Left cardiac atrium (tissue), 4 donors: ENCODE results near the gene SLC39A13. TPM values are rescaled to one million over a fixed set of nuclear protein-coding genes. Genes with fewer than 3 reads are reported as not detected.

ENCODE experiments used
- ATAC-seq, 2 donors: fragments of 200-7000 bp; cut with Tn5 transposase; one replicate each; pipeline ENCODE4 v1.9.1; 2020; ENCODE audit warnings: mild to moderate bottlenecking in 2 of 2, moderate library complexity in 2 of 2
- DNase-seq: peaks from one replicate; pipeline ENCODE4 v3.0.0-alpha.2; 2020
- intact Hi-C, 2 donors: fragments of 100-400 bp; cut with DNase I; formaldehyde crosslinking; loops; one replicate each; pipeline versions ENCODE4 v1.14.1 to v1.15.1; 2022 to 2023
- total RNA-seq, 2 donors: library from RNA; stranded (reverse); fragmentation: NEBNext Ultra II Directional; extraction: Animal tissue kit (Norgen Biotek cat#: 25700); gene quantifications; one replicate each; pipeline ENCODE4 v1.2.1, GENCODE V29; 2021
- donor health status: DM: no; HTN: yes; CAD: no.
- donor health status: DM: no; HTN: yes; CAD: no; lungs with severe emphysema.
- donor health status: DM: yes; HTN: yes; CAD: no.
- donor health status: Dilated cardiomyopathy.

Gene SLC39A13
- total RNA-seq, 2 donors from 2014 or later, result 35.5 to 53.4 TPM

DNA sequence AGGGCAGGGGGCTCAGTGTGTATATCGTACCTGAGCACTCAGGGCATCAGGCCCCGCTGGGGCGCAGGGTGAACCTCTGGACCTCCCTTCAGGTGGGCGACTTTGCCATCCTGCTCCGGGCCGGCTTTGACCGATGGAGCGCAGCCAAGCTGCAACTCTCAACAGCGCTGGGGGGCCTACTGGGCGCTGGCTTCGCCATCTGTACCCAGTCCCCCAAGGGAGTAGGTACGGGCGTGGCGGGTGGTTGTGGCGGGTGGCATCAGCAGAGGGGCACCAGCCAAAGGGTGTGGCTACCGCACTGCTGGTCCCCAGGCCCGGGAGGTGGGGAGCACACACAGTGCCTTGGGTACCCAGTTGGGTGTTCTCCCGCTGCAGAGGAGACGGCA is 6.3 kb downstream of the SLC39A13 start:
- intact Hi-C loops, result no loop called here
- DNase-seq, result no peak
- no peak for ATAC-seq

DNA sequence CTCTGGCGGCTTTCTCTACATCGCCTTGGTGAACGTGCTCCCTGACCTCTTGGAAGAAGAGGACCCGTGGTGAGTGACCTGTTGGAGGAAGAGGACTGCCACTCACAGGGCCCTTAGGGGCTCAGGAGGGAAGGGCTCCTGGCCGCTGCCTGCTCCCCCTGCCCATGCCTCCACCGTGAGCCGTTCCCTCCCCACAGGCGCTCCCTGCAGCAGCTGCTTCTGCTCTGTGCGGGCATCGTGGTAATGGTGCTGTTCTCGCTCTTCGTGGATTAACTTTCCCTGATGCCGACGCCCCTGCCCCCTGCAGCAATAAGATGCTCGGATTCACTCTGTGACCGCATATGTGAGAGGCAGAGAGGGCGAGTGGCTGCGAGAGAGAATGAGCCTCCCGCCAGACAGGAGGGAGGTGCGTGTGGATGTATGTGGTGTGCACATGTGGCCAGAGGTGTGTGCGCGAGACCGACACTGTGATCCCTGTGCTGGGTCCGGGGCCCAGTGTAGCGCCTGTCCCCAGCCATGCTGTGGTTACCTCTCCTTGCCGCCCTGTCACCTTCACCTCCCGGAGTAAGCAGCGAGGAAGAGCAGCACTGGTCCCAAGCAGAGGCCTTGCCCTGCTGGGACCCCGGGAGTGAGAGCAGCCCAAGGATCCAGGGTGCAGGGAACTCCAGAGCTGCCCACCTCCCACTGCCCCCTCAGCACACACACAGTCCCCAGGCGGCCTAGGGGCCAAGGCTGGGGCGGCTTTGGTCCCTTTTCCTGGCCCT is 6.9 kb downstream of the SLC39A13 start:
- no peak for DNase-seq
- ATAC-seq, result peak in 1 of 2 donors; percentile 4
- intact Hi-C loops, result no loop called here

- DNase-seq, result peak; percentile 90
- intact Hi-C loops, result no loop called here
- peak; percentile 82 to 90 for ATAC-seq
Measured at GRCh38 chr11:47415949-47416472, 7.6 kb downstream of the SLC39A13 start.

- no peak for ATAC-seq
- intact Hi-C loops, result no loop called here
- no peak for DNase-seq
Measured at GRCh38 chr11:47417712-47418111, 9.3 kb downstream of the SLC39A13 start.

DNA sequence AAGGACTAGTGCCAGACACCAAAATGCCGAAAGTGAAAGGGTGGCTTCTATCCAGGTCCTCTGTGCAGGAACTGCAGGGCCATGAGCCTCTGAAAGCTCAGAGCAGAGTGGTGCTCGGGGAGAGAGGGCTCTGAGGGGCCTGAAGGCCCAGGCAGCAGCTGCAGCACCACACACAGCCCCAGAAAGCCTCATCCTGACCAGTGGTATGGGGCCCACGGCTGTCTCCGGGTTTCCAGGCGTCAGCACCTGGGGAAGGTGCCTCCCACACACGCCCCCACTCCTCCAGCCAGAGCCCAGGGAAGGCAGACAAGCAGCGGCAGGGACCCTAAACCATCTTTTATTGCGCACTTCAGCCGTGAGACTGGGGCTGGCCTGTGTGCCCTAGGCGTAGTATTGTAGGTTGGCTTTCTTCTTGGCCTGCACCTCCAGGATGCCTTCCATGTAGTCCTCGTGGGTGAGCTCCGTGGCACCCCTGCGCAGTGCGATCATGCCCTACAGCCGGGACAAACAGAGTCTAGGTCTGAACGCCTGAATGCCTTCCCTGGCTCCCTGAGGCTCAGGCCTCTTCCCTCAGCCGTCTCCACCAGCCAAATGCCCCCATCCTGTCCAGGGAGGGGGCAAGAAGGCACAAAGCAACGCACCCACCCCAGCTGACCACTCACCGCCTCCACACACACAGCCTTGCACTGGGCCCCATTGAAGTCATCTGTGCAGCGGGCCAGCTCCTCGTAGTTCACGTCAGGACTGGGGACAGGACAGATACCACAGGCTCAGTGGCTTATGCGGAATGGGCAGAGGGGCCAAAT is 10.3 kb downstream of the SLC39A13 start:
- intact Hi-C loops, result no loop called here
- DNase-seq, result no peak
- no peak for ATAC-seq

DNA sequence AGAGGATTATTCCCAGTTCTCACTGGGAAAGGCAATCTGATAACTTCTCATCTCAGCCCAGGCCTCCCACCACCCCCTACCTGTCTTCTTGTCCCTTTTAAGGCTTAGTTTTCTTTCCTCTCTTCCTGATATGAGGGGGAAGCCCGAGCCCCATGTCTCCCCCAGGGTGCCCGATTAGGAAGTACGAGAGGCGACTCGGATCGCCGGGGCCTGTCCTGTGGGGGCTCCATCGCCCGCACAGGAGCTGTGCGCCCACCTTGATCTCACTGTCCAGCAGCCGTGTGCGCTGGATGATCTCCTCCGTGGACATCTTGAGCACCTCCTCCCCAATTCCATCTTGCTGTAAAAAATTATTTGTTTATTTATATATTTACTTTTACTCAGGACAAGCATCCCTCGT is 17.2 kb downstream of the SLC39A13 start:
- ATAC-seq (no peak), DNase-seq (no peak)
- intact Hi-C loops, result no loop called here

DNA sequence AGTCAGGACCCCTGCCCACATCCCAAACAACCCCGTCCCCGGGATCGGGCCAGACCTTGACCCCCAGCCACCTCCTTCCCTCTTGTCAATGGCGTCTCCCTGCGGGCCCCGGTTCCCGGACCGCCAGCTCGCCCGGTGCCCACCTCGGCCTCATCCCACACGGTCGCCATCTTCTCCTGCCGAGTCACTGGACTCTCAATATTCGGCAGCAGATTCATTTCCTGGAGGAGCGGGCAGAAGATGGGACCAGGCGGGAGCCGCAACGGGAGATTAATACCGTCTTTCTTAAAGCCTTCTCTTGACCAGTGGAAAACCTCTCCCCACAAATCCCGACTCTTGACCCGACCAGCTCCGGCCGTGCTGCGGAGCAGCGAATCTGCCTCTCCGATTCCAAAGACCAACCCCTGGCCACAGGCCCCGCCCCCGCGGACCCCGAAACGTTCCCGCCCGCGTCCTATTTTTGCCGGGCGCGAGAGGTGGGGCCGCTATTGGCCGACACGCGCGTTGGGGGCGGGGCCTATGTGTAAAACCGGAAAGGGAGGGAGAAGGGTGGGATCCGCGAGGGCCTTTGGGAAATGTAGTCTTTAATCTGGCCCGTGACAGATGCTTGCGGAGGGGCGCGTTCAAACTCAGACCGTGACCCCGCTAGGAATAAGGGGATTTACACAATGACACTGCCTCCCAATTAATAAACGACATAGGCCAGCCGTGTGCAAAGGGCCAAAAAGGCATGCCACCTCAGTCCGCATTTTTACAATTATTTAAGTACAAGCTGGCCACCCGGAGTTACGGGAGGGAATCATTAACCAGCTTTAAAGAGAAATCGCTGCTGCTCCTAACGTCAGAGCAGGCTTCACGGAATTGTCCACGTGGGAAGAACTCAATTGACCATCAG is 17.9 kb downstream of the SLC39A13 start, which contains the start of gene PSMC3:
TSS of gene PSMC3 (minus strand) at position 378 of the 895 bp plus-strand sequence. CDS start at position 218, 160 bp downstream.
- DNase-seq, result peak; percentile 99
- intact Hi-C loops, result no loop called here
- peak; percentile 98 for ATAC-seq

DNA sequence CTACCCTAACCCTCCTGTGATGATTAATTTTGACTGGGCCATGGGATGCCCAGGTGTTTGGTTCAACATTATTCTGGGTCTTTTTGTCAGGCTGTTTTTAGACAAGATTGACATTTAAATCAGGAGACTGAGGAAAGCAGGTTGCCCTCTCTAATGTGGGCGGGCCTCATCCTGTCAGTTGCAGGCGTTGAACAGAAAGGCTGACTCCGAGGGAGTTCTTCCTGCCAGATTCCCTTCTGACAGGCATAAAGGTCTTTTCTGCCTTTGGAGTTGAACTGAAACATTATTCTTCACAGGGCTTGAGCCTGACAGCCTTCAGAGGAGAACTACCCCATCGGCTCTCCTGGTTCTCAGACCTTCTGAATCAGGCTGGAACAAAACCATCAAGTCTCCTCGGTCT is 22.1 kb downstream of the SLC39A13 start:
- intact Hi-C loops, result no loop called here
- DNase-seq, result no peak
- no peak for ATAC-seq

DNA sequence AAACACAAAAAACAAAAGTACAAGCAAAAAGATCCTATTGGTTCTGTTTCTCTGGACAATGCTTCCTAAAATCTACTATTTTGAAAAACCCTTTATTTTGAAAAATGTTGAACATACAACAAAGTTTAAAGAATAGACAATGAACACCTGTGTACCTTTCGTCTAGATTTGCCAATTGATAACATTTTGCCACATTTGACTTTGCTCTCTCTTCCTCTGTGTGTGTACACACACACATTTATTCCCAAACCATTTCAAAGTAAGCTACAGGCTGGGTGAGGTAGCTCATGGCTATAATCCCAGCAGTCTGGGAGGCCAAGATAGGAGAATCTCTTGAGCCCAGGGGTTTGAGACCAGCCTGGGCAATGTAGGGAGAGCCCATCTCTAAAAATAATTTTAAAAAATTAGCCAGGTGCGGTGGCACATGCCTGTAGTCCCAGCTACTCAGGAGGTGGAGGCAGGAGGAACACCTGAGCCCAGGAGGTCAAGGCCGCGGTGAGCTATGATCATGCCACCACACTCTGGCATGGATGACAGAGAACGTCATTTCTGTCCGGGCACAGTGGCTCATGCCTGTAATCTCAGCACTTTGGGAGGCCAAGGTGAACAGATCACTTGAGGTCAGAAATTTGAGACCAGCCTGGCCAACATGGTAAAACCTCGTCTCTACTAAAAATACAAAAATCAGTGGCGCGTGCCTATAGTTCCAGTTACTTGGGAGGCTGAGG is 23.1 kb downstream of the SLC39A13 start:
- no peak for ATAC-seq
- intact Hi-C loops, result no loop called here
- no peak for DNase-seq

GRCh38 chr11:47433157-47433556 is 24.8 kb downstream of the SLC39A13 start:
- ATAC-seq, result no peak
- intact Hi-C loops, result no loop called here
- no peak for DNase-seq

- intact Hi-C loops, result no loop called here
- ATAC-seq, result peak; percentile 35 to 59
- no peak for DNase-seq
Measured at GRCh38 chr11:47434011-47434786, 25.8 kb downstream of the SLC39A13 start.

- no peak for ATAC-seq
- intact Hi-C loops, result no loop called here
- no peak for DNase-seq
Measured at GRCh38 chr11:47435687-47436086, 27.3 kb downstream of the SLC39A13 start.

DNA sequence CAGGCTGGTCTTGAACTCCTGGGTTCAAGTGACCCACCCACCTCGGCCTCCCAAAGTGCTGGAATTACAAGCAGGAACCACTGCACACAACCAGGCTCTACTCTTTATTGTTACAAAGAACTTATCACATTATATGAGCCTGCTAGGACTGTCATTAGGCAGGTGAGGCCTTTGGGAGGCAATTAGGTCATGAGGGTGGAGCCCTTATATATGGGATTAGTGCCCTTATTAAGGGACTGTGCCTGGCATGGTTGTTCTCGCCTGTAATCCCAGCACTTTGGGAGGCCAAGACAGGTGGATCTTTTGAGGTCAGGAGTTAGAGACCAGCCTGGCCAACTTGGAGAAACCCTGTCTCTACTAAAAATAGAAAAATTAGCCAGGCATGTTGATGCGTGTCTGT is 28.3 kb downstream of the SLC39A13 start:
- ATAC-seq (no peak), DNase-seq (no peak)
- intact Hi-C loops, result no loop called here

- intact Hi-C loops, result no loop called here
- no peak for ATAC-seq
- no peak for DNase-seq
Measured at GRCh38 chr11:47437218-47437745, 28.9 kb downstream of the SLC39A13 start.

DNA sequence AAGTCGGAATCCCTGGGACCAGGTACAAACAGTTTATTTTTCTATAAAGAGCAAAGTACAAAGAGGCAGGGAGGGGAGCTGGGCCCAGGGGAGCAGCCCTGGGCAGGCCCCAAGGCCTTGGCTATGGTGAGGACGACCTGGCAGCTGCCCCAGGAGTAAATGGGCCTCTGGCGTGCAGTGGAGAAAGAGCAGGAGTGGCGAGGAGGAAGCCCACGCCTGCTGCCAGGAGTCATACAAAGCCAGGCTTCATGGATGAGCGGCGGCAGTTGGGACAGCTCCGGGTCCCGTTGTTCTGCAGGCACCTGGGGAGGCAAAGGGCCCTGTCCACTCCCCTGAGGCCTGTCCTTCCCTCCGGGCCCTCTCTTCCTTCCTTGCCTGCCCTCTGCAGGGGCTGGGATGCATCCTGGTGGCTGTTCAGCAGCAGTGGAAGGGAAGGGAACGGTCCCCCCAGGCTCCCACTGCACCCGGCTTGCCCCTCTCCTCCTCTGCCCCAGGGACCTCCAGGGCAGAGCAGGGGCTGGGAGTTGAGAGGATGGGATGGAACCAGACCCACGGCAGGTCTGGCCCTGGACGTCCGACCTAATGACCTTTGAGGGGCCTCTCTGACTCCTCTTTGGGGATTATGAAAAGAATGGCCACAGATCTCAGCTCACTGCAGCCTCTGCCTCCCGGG is 29.5 kb downstream of the SLC39A13 start:
- ATAC-seq (peak; percentile 21 to 77), DNase-seq (no peak)
- intact Hi-C loops, result no loop called here

GRCh38 chr11:47438721-47439120 is 30.3 kb downstream of the SLC39A13 start:
- ATAC-seq (no peak), DNase-seq (no peak)
- intact Hi-C loops, result no loop called here

DNA sequence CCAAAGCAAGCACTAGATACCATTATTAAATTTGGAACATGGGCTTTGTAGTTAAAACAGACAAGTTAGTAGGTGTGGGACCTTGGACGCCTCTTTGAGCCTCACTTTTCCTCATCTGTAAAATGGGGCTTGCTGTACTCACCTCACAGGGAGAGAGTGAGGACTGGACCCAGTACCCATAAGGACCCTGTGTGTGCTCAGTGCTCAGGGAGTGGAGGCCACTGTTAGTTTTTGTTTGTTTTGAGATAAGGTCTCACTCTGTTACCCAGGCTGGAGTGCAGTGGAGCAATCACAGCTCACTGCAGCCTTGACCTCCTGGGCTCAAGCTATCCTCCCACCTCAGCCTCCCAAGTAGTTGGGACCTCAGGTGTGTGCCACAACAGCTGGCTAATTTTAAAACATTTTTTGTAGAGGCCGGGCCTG is 31.7 kb downstream of the SLC39A13 start:
- ATAC-seq (no peak), DNase-seq (no peak)
- intact Hi-C loops, result no loop called here
